ENCODE results near the gene BBX. TPM values are rescaled to one million over a fixed set of nuclear protein-coding genes. Genes with fewer than 3 reads are reported as not detected.

Gene BBX
- total RNA-seq, 1 donor from 2014 or later = 41.3 TPM

GRCh38 chr3:107588217-107588616, 65.5 kb downstream of the BBX start:
- H3K4me3 ChIP-seq = no peak overlapping the region
- DNase-seq = no peak
- TF ChIP-seq CTCF (IDR thresholded peaks at IDR 0.05; ENCODE audit: borderline replicate concordance) = no peak
- intact Hi-C loops (cut with micrococcal nuclease) = no loop called here
- no peaks in the 10 kb centered on the region for H3K36me3 ChIP-seq
- no peaks in the 10 kb centered on the region for H3K9me3 ChIP-seq (replicated peaks)
- H3K27ac ChIP-seq (replicated peaks) = no peak overlapping the region
- H3K4me1 ChIP-seq = peaks cover 16% of the 10 kb centered on the region
- no peaks in the 10 kb centered on the region for H3K27me3 ChIP-seq (ENCODE audit: low read depth)

- H3K27ac ChIP-seq (replicated peaks) = no peak overlapping the region
- no peaks in the 10 kb centered on the region for H3K36me3 ChIP-seq
- H3K9me3 ChIP-seq (replicated peaks) = no peaks in the 10 kb centered on the region
- no peak for DNase-seq
- H3K27me3 ChIP-seq (ENCODE audit: low read depth) = no peaks in the 10 kb centered on the region
- H3K4me1 ChIP-seq = peaks cover 15% of the 10 kb centered on the region
- TF ChIP-seq CTCF (IDR thresholded peaks at IDR 0.05; ENCODE audit: borderline replicate concordance) = no peak
- H3K4me3 ChIP-seq = no peak overlapping the region
- intact Hi-C loops (cut with micrococcal nuclease) = no loop called here
Measured at GRCh38 chr3:107589454-107589853, 66.7 kb downstream of the BBX start.

GRCh38 chr3:107590786-107591185, 68.0 kb downstream of the BBX start:
- Histone ChIP-seq H3K36me3 (no peaks in the 10 kb centered on the region), H3K27ac (replicated peaks) (no peak overlapping the region), H3K9me3 (replicated peaks) (no peaks in the 10 kb centered on the region), H3K4me3 (no peak overlapping the region), H3K27me3 (ENCODE audit: low read depth) (no peaks in the 10 kb centered on the region), H3K4me1 (peaks cover 16% of the 10 kb centered on the region)
- intact Hi-C loops (cut with micrococcal nuclease) = no loop called here
- DNase-seq = no peak
- TF ChIP-seq CTCF (IDR thresholded peaks at IDR 0.05; ENCODE audit: borderline replicate concordance) = no peak

GRCh38 chr3:107592073-107592472, 69.3 kb downstream of the BBX start:
- no peak overlapping the region for H3K4me3 ChIP-seq
- intact Hi-C loops (cut with micrococcal nuclease) = no loop called here

GRCh38 chr3:107594870-107595269, 72.1 kb downstream of the BBX start:
- intact Hi-C loops (cut with micrococcal nuclease) = no loop called here
- no peak for TF ChIP-seq CTCF (IDR thresholded peaks at IDR 0.05; ENCODE audit: borderline replicate concordance)
- Histone ChIP-seq H3K9me3 (replicated peaks) (no peaks in the 10 kb centered on the region), H3K27me3 (ENCODE audit: low read depth) (no peaks in the 10 kb centered on the region), H3K4me3 (no peak overlapping the region), H3K27ac (replicated peaks) (no peak overlapping the region), H3K36me3 (no peaks in the 10 kb centered on the region), H3K4me1 (peaks cover 33% of the 10 kb centered on the region)
- no peak for DNase-seq

More at GRCh38 chr3:107592073-107592472, 69.3 kb downstream of the BBX start:
- Histone ChIP-seq H3K9me3 (replicated peaks) (no peaks in the 10 kb centered on the region), H3K36me3 (no peaks in the 10 kb centered on the region), H3K4me1 (peaks cover 19% of the 10 kb centered on the region), H3K27me3 (ENCODE audit: low read depth) (no peaks in the 10 kb centered on the region), H3K27ac (replicated peaks) (no peak overlapping the region)
- TF ChIP-seq CTCF (IDR thresholded peaks at IDR 0.05; ENCODE audit: borderline replicate concordance) = no peak
- no peak for DNase-seq

- no peaks in the 10 kb centered on the region for H3K9me3 ChIP-seq (replicated peaks)
- H3K27ac ChIP-seq (replicated peaks) = no peak overlapping the region
- peaks cover 36% of the 10 kb centered on the region for H3K4me1 ChIP-seq
- no peaks in the 10 kb centered on the region for H3K27me3 ChIP-seq (ENCODE audit: low read depth)
- H3K4me3 ChIP-seq = no peak overlapping the region
- intact Hi-C loops (cut with micrococcal nuclease) = no loop called here
- no peak for DNase-seq
- no peak for TF ChIP-seq CTCF (IDR thresholded peaks at IDR 0.05; ENCODE audit: borderline replicate concordance)
- H3K36me3 ChIP-seq = no peaks in the 10 kb centered on the region
Measured at GRCh38 chr3:107596639-107597038, 73.9 kb downstream of the BBX start.

Data from left ventricle myocardium inferior (tissue), 1 donor.